ENCODE measurements around the gene NVL. TPM values are rescaled to one million over a fixed set of nuclear protein-coding genes. Genes with fewer than 3 reads are reported as not detected.

The NVL gene
- total and polyA plus RNA-seq, 2 of the 4 experiments (the other 2 are of a cell fraction), result 16.5 to 18.4 TPM

DNA sequence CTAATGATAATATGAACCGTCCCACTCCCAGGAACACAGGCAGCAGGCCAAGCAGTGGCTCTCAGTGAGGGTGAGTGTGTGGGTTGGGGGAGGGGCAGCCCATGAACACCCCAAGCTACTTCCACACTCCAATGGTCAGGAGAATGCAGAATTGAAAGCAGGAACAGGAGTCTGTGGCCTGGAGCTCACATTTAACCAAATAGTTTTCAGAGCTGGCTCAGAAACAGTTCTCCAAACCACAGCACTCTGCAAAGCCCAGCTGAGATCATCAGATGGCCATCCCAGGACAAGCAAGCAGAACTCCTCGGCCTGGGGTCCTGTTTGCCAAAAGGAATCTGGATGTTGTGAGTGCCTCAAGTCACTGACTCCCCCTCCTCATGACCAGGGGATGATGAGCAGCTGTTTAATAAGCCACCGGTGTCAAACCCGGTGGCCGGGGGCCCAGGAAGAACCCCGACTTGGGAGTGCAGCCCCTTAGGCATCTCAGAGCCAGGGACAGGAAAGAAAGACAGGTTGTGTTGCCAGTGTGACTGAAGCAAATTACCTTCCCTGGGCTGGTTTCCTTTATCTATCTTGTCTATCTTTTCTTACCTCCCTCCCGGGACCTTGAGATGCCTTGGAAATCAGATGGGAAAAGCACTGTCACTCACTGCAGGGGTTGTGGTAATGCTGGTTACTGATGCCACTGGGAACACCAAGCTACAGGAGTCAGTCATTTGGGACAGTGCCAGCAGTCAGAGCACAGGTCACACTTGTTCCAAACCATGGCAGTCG is 126.5 kb downstream of the NVL start:
- 0 out of 4 replicates have a peak overlapping the region, but pooled peaks of 1 of the 2 experiments have one; percentile 29 for H4K8ac ChIP-seq (ENCODE audit: low read depth in 2 of 2, low read length in 2 of 2)
- no peaks in the 10 kb centered on the region for H4K20me1 ChIP-seq (ENCODE audit: insufficient read depth, low read length)
- H3K56ac ChIP-seq (ENCODE audit: extremely low read depth, insufficient read depth, low read length), result peak overlapping the region; percentile 13; the same call in 1 of the 2 replicates
- CTCF ChIA-PET, result interaction anchor here (0.9 kb wide), 1 partner anchor 31 kb away, joined by 3 read pairs; no protein-coding TSS in a partner anchor
- in situ Hi-C loops (cut with MboI; ENCODE audit: low sequenced_read_pairs), result no loop called here
- H3K4ac ChIP-seq (ENCODE audit: low read depth, low read length), result no peak overlapping the region; the same call in 1 of the 2 replicates
- intact Hi-C loops (cut with micrococcal nuclease), result no loop called here
- H3K14ac ChIP-seq (replicated peaks; ENCODE audit: low read depth, low read length), result peak overlapping the region; percentile 4; the same call in 1 of the 2 replicates
- H2AK9ac ChIP-seq (replicated peaks; ENCODE audit: low read depth, low read length, poor library complexity), result peak overlapping the region; percentile 91
- H2BK120ac ChIP-seq (ENCODE audit: low read depth, low read length), result 0 out of 2 replicates have a peak overlapping the region, but pooled peaks have one; percentile 11
- H2BK20ac ChIP-seq (ENCODE audit: low read depth, low read length), result peak overlapping the region; percentile 43; the same call in 1 of the 2 replicates
- H3K27ac ChIP-seq (ENCODE audit: insufficient read depth, low read length), result peak overlapping the region; percentile 27; the same call in 1 of the 2 replicates
- H3K9ac ChIP-seq (ENCODE audit: low read depth, low read length), result no peak overlapping the region
- peak overlapping the region; percentile 63; the same call in 1 of the 2 replicates for H2AK5ac ChIP-seq (ENCODE audit: low read depth, low read length)
- no peak overlapping the region; the same call in 2 of the 3 replicates for H2BK15ac ChIP-seq (ENCODE audit: low read depth, low read length)
- no peak overlapping the region for H2BK5ac ChIP-seq (ENCODE audit: low read depth, low read length, poor library complexity, severe bottlenecking)
- DNase-seq, result peak; percentile 83
- peaks cover 9% of the 10 kb centered on the region; the same call in 1 of the 2 replicates for H3K9me1 ChIP-seq (ENCODE audit: insufficient read depth, low read length)
- H3K23ac ChIP-seq (ENCODE audit: low read depth, low read length), result no peak overlapping the region
- 0 out of 2 replicates have a peak overlapping the region, but pooled peaks have one; percentile 7 for H3K18ac ChIP-seq (ENCODE audit: low read depth, low read length)
- H3K36me3 ChIP-seq (ENCODE audit: control insufficient read depth, insufficient read depth, low read length), result no peaks in the 10 kb centered on the region
- dilution Hi-C loops (cut with HindIII; ENCODE audit: low sequenced_read_pairs, unreplicated experiment), result no loop called here
- POLR2A ChIA-PET (ENCODE audit: unreplicated experiment), result no interaction called here
- WGBS, 2 experiments (ENCODE audit: extremely low coverage in 2 of 2, insufficient read length in 1 of 2), result no CpG with 5 or more reads among the region's 8 CpGs
- TF ChIP-seq MXI1 (IDR thresholded peaks at IDR 0.05; ENCODE audit: borderline replicate concordance, low read depth, low read length), result no peak
- peaks cover 16% of the 10 kb centered on the region for H3K4me1 ChIP-seq (ENCODE audit: control insufficient read depth, insufficient read depth, low read length)
- ATAC-seq (ENCODE audit: low read depth), result peak; percentile 58
- H3K79me1 ChIP-seq (ENCODE audit: low read depth in 1 of 2, low read length in 2 of 2), result peaks cover 0 to 4% of the 10 kb centered on the region in 2 experiments; a peak in 2 of 4 replicates
- H4K91ac ChIP-seq (ENCODE audit: insufficient read depth, low read depth, low read length), result no peak overlapping the region
- no TSS peak for BruUV-seq (replicated peaks)
- peak overlapping the region; percentile 71 for H2AFZ ChIP-seq (replicated peaks; ENCODE audit: low read length, poor library complexity)
- H3K4me3 ChIP-seq (ENCODE audit: insufficient read depth, low read depth, low read length), result no peak overlapping the region
- H3K9me3 ChIP-seq (ENCODE audit: control insufficient read depth, insufficient read depth, low read length), result no peaks in the 10 kb centered on the region
- peak overlapping the region; percentile 17; the same call in 1 of the 2 replicates for H4K5ac ChIP-seq (ENCODE audit: low read depth, low read length)
- no peaks in the 10 kb centered on the region for H3K27me3 ChIP-seq (ENCODE audit: control insufficient read depth, insufficient read depth, low read length)
- no peak overlapping the region; the same call in 1 of the 2 replicates for H3K4me2 ChIP-seq (ENCODE audit: low read depth, low read length)

Measured in IMR-90 (cell line).